ENCODE results near the gene TNF.
A peak's percentile ranks its signal among the peaks of the same experiment; 100 is the strongest.

The TNF gene

GRCh38 chr6:31575335-31575901, at the start of gene TNF:
Gene TNF (plus strand): TSS chr6:31575565. CDS start chr6:31575742, 177 bp downstream.
- Histone ChIP-seq H3K9ac (no peak within 1 kb of the TSS), H3K36me3 (ENCODE audit: control insufficient read depth, insufficient read depth, low read length) (no peaks in the 10 kb centered on the region), H3K79me2 (no peaks in the 10 kb centered on the region), H3K27ac (no peak within 1 kb of the TSS), H3K9me3 (ENCODE audit: control insufficient read depth, low read length) (no peaks in the 10 kb centered on the region), H2AFZ (no peak within 1 kb of the TSS), H3K4me3 (ENCODE audit: low read depth, low read length) (peak within 1 kb of the TSS; percentile 37), H3K4me2 (ENCODE audit: low read length) (no peak within 1 kb of the TSS), H3K4me1 (no peaks in the 10 kb centered on the region), H3K27me3 (ENCODE audit: control insufficient read depth, insufficient read depth, low read length) (no peaks in the 10 kb centered on the region)
- no peak for TF ChIP-seq CTCF (IDR thresholded peaks at IDR 0.05)

- H3K4me3 ChIP-seq (ENCODE audit: low read depth, low read length): no peak overlapping the region
- H2AFZ ChIP-seq: no peak overlapping the region
These were observed 49.3 kb upstream of the TNF start for GRCh38 chr6:31525932-31526591.

GRCh38 chr6:31528307-31528777, 47.0 kb upstream of the TNF start:
- Histone ChIP-seq H3K4me3 (ENCODE audit: low read depth, low read length) (no peak overlapping the region), H2AFZ (no peak overlapping the region), H3K9ac (no peak overlapping the region), H3K36me3 (ENCODE audit: control insufficient read depth, insufficient read depth, low read length) (no peaks in the 10 kb centered on the region), H3K9me3 (ENCODE audit: control insufficient read depth, low read length) (no peaks in the 10 kb centered on the region), H3K27me3 (ENCODE audit: control insufficient read depth, insufficient read depth, low read length) (no peaks in the 10 kb centered on the region), H3K27ac (no peak overlapping the region), H3K79me2 (no peaks in the 10 kb centered on the region), H3K4me1 (peaks cover 6% of the 10 kb centered on the region), H3K4me2 (ENCODE audit: low read length) (no peak overlapping the region)
- TF ChIP-seq CTCF (IDR thresholded peaks at IDR 0.05): no peak

More at GRCh38 chr6:31525932-31526591, 49.3 kb upstream of the TNF start:
- H3K27me3 ChIP-seq (ENCODE audit: control insufficient read depth, insufficient read depth, low read length): no peaks in the 10 kb centered on the region
- H3K4me1 ChIP-seq: no peaks in the 10 kb centered on the region
- H3K79me2 ChIP-seq: no peaks in the 10 kb centered on the region
- no peaks in the 10 kb centered on the region for H3K36me3 ChIP-seq (ENCODE audit: control insufficient read depth, insufficient read depth, low read length)
- H3K27ac ChIP-seq: no peak overlapping the region
- TF ChIP-seq CTCF (IDR thresholded peaks at IDR 0.05): no peak
- H3K9me3 ChIP-seq (ENCODE audit: control insufficient read depth, low read length): no peaks in the 10 kb centered on the region
- no peak overlapping the region for H3K9ac ChIP-seq
- H3K4me2 ChIP-seq (ENCODE audit: low read length): no peak overlapping the region

- no peak within 1 kb of the TSS for H3K27ac ChIP-seq
- TF ChIP-seq CTCF (IDR thresholded peaks at IDR 0.05): no peak
These were observed 46.5 kb upstream of the TNF start, which contains the start of gene MCCD1 for GRCh38 chr6:31528821-31529328. Gene MCCD1 (plus strand): TSS chr6:31528962. CDS start chr6:31529015, 53 bp downstream.

More at GRCh38 chr6:31528821-31529328, 46.5 kb upstream of the TNF start, which contains the start of gene MCCD1:
- H3K4me3 ChIP-seq (ENCODE audit: low read depth, low read length): no peak within 1 kb of the TSS
- no peaks in the 10 kb centered on the region for H3K27me3 ChIP-seq (ENCODE audit: control insufficient read depth, insufficient read depth, low read length)
- H3K4me2 ChIP-seq (ENCODE audit: low read length): no peak within 1 kb of the TSS
- H3K9me3 ChIP-seq (ENCODE audit: control insufficient read depth, low read length): no peaks in the 10 kb centered on the region
- no peak within 1 kb of the TSS for H2AFZ ChIP-seq
- no peaks in the 10 kb centered on the region for H3K79me2 ChIP-seq
- no peak within 1 kb of the TSS for H3K9ac ChIP-seq
- no peaks in the 10 kb centered on the region for H3K36me3 ChIP-seq (ENCODE audit: control insufficient read depth, insufficient read depth, low read length)
- peaks cover 6% of the 10 kb centered on the region for H3K4me1 ChIP-seq
